Inflammatory macrophage (primary cell): Measurements from ENCODE around the gene ALDH1A1.
"Not testable (repeated sequence)": the region's sequence is repeated elsewhere in the genome, so short reads cannot be mapped to it uniquely, and the experiment has no call there.

Experiments
- DNase-seq, 2 donors: peaks; one replicate each; pipeline ENCODE4 v3.0.0-alpha.2; 2020 to 2022

The ALDH1A1 gene

DNA sequence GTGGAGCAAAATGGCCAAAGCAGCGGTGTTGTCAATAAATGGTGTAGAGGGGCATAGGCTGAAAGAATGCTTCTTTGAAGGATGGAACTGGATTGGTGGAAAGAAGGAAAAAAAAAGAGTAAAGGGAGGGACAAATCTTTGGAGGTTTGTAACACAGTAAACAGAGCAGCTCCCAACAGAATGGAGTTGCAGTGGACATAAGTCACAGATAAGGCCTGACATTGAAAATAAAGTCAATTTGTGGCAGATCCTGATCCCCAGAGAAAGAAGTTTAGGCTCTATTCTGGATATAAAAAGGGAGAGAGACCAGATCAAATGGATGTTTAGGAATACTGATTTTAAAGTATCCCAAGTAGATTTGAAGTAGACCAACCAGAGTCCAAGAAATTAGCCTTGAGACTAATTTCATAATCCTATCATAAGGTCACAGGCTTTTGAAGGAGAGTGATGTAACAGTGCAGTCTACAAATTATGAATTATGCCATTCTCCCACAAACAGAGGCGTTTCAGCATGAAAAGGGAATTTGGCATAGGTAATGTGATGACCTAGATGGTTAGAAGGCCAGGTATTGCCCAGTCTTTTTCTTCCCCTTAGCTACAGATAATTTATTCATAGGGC lies 8.9 kb downstream of the ALDH1A1 start:
- peak in 1 of 2 donors; percentile 26 for DNase-seq

DNA sequence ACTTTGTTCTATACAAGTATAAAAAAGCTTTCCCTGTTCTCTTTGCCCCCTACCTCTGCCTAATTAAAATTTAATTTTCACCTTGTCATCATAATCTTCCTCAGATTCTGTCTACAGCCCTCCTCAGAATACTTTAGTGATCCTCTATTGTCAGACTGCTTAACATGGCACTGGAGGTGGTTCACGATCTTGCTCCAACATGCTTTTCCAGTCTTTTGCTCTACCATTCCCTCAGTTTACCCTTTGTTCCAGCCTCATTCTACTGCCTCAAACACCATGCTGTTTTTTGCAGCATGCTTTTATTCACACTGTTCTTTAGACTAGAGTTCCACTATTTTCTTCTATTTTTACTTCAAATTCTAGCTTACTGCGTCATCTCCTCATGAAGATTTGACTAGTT lies 10.4 kb downstream of the ALDH1A1 start:
- no peak for DNase-seq

DNA sequence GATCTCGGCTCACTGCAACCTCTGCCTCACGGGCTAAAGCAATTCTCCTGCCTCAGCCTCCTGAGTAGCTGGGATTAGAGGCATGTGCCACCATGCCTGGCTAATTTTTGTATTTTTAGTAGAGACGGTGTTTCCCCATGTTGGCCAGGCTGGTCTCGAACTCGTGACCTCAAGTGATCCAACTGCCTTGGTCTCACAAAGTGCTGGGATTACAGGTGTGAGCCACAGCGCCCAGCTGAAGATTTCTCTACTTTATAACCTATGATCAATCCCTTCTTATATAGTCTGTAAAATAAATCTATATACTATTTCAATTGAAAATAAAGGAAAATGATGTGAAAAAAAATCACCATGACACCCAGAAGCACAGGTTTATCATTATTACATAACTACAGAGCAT lies 13.3 kb downstream of the ALDH1A1 start:
- not testable (repeated sequence) for DNase-seq

DNA sequence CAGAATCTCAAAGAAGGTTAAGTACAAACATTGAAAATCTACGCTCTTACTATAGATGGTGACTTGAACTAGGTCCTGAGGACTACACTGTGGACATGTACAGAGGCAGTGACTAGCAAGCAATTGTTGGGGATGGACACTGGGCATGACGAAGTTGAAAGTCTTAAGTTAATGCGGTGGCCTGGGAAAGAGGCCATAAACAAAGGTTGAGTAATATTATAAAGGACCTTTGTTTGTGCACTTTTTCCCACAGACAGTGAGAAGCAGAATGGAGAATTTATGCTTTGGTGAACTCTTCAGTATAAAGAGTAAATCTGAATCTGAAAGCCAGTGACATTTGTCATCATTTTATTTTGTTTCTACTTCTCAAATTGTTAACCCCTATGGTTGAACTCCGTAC lies 15.3 kb downstream of the ALDH1A1 start:
- no peak for DNase-seq

DNA sequence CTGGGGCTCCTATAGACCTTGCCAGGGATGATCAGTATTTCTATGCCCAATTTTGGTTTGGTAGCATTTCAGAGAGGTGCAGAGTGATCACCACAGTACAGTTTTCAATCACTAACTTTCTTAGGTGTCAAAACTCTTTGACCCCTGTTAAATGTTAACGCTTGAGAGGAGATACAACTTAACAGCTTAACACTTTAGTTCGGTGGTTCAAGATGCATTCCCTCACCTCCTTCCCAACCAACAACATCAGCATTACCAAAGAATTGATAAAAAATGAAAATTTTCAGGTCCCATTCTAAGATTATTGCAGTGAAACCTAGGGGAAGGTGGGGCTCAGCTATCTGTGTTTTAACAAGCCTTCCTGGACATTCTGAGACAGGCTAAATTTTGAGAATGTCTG lies 16.2 kb downstream of the ALDH1A1 start:
- no peak for DNase-seq

DNA sequence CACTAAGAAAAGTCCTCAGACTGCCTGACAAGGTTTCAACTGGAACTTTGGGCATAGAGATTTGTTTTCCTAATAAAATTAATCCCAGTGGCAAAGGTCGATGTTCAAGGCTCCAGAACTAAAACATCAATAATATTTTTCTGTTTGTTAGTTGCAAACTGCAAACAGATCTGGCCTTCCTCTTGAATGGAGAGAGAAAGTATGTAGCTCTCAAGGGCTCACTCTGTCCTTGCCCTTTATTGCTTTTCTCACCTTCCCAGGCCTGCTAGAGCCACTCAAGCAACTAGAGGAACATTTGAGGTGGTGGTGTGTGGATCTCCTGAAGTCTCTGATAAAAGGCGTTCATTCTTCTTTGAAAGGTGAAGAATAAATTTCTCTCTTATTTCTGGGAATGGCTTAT lies 16.6 kb downstream of the ALDH1A1 start:
- DNase-seq: no peak

DNA sequence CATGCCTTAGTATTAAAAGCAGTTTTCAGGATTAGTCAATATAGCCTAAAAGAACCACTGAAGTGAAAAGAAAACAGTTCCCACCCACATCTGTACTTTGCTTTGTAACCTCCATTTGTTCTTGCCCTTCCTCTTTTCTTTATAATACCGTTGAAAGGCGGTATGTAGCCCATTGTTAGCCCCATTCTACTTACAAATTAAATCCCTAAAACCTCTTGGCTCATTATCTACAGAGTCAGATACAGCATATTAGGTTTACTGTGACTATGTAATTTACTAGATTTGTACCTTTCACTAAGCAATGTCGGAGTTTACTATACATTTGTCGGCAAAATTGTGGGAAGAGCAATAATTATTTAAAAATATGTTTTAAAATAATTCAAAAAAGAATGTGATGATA lies 17.3 kb downstream of the ALDH1A1 start:
- no peak for DNase-seq

DNA sequence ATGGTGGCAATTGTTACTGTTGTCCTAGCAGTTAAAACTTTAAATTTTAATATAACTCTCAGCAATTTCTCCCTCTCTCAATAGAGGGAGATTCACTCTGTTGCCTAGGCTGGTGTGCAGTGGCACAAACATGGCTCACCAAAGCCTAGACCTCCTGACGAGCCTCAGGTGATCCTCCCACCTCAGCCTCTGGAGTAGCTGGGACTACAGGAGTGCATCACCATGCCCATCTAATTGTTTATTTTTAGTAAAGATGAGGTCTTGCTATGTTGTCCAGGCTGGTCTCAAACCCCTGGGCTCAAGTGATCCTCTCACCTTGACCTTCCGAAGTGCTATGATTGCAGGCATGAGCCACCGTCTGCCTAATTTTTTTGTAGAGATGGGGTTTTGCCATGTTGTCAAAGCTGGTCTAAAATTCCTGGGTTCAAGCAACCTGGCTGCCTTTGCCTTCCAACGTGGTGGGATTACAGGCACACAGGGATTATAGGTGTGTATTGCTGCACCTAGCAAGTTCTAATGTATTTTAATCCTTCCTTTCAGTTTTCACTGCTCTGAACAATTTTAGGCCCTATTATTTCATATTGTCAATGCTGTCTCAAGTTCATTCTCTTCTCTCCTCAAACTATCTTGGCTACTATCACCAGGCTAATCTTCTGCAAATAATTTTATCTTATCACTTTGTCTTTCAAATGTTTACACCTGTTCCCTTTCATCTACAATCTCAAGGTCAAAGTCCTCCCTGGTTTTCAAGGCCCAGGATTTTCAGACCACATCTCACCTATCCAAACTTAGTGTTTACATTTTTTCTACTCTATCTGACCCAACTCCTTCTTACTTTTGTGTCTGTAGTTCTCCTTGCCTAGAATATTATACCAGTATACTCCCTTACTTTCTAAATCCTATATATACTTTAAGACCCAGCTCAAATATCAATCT lies 18.9 kb downstream of the ALDH1A1 start:
- no peak for DNase-seq

DNA sequence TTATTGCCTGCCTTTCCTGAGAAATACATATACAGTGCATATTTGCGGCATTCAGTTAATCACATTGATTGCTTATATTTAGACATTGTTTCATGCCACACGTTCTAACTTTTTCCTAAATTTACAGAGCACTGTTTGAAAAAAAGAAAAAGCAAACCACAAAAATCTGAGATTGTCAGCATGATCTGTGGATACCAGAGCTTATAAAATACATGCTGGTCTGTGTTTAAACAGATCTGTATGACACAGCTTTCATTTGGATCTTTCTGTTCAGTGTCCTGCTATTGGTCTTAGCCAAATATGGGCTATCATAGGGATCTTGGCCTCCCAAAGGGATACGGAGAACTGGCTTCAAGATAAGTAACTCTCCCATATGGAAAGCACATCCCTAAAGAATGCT lies 20.2 kb downstream of the ALDH1A1 start:
- no peak for DNase-seq

DNA sequence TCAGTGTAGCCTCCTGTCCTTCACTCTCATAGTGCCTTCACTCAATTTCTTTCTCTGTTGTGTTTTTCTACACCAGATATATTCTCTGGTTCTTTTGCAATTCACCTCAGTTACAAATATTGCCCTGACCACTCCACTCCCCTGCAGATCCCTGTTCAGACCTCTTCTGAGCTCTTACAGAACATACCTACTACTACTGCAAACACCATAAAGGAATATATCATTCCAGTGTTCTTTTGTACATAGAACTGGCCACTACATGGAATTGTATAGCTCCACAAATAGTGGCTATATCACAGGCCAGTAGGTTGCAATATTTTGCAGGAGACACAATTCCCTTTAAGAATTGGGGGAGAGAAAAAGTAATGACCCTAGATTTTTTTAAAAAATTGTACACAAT lies 21.0 kb downstream of the ALDH1A1 start:
- no peak for DNase-seq

DNA sequence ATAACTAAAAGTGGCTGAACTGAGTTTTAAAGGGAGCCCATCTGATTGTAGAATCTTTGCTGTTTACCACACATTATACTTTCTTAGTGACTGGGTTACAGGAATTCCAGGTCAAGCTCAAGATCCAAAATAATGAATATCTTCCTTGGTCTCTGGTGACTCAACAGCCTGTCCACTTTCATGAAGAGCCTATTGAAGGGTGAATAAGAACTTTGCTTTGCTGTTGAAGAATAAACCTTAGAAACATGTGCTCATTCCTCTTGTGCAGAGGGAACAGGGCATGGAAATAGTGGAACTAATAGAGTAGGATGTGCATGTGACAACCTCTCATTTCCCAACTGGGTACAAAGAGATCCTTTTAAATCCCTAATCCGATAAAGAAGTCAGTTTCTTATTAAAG lies 21.4 kb downstream of the ALDH1A1 start:
- DNase-seq: no peak

DNA sequence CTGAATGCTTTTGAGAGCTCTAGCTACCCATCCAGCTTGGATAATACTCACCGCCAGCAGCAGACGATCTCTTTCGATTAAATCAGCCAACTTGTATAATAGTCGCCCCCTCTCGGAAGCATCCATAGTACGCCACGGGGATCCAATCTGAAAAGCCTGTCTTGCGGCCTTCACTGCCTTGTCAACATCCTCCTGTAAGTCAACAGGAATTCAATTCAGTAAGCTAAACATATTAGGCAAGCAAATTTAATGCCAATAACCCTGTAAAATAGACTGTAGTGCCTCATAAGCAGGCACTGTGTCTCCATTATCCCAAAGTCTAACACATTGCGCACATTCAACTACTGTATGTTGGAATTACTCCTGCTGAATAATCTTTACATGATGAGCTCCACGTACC lies 22.0 kb downstream of the ALDH1A1 start:
- no peak for DNase-seq

DNA sequence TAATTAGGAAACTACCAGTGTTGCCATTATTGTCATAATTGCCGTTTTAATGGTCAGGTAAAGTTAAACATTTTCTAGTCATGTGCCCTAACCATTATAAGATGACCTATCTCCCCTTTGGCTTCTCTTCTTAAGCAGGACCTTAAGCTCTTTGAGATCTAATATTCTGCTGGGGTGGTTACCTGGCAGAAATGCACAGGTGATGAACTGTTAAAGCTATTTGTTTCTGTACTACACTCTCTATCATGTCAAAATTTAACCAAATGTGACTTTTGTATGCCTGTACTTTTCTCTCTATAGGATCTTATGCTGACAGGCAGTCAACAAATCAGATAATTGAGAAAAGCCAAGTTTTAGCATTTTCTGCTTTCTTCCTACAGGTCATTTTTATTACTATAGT lies 23.3 kb downstream of the ALDH1A1 start:
- no peak for DNase-seq

DNA sequence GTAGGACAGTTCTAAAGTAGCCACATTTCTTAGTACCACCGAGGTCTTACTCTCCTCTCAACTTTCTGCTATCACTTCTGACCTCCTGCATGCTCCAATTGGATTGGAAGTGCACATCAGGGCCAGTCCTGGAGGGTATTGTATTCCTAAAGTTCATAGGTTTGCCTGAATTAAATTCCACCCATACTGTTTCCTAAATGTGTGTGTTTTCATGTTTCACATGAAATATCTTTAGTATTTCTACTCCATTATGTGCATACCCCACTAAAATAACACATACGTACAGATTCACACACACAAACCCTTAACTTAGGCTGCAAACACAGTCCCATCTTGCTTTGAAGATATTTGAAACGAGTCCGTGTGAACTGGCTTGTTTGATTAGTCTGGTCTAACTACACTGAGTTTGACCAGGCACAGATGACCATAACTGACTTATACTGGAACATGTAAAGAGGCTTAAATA lies 24.8 kb downstream of the ALDH1A1 start:
- DNase-seq: no peak

DNA sequence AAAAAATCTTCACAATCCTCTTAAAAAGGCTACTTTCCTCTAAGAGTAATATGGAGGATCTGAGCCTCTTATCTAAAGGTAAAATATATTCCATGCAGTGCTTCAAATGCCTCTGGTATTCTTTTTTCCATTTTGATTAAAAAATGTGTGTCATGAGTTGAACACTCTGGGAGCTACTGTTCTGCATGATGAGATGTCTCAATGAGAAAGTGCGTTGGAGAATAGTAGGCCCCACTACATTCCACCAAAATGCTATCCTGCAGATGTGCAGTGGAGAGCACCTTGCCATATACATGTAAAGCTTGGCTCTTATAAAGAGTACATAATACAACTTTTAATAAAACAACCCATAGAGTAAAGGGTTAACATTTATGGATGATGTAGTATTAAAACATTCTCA lies 26.3 kb downstream of the ALDH1A1 start:
- DNase-seq: no peak

DNA sequence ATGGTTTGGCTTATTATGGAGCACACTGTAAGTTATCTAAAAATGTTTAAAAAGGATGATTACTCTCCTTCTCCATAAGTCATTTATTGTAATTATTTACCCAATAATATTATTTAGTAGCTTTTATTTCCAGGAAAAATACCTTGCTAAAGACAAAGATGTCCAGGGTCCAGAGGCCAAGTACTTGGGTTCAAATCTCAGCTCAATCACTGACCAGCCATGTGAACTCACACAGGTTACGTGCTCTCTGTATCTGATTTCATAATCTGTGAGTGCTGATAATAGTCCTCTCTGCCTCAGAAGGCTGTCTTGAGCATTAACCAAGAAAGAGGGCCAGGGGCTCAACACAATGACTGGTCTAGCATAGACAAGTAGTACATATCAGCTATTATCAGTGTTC lies 27.0 kb downstream of the ALDH1A1 start:
- no peak for DNase-seq

DNA sequence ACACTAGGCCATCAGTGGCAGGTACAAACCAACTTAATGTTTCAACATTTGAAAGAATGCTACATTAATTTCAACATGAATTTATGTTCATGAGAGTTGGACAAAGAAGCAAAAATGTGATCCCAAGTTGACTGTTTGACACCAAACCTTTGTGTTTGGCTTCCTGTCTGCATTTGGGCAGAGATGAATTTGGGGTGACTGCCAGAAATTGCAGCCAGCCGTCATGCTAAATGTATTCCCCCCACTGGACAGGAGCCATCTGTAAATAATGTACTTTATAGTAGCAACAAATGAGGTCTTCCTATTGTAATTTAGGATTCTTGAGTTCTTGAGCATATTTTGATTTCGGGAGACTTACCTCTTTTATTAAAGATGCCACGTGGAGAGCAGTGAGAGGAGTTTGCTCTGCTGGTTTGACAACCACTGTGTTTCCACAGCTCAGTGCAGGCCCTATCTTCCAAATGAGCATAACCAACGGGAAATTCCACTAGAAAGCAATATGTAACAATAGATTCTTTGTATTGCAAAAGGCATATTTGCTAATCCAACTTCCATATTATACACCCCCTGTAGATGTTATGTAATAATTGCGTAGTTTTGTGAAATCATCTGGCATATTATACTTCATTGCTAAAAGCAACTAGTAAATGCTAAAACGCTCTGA lies 27.6 kb downstream of the ALDH1A1 start:
- peak; percentile 75 to 97 for DNase-seq

DNA sequence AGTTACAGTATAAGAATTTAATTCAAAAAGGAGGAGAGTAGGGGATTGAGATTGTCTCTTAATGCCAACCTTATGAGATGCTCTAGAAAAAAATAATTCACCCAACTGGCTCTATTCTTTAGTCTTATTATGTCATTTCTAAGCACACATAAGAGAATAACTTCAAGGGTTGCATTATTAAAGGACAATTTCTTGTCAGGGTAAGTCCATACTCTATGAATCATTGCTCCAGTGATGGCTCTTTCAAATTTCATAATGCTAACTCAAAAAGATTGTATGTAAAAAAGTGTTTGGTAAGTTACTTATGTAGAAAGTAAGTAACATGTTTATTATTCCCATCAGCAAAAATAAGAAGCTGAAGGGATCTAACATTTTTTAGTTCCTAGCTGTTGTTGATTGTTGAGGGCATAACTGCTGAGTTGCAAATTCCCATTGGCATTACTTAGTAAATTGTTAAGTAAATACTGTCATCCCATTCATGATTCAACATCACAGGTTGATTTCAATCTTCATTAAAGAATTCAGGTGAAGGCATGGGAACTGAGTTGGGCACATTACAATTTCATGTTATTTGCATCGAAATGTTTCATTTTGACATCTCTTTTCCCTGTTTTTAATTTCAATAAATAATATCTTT lies 28.6 kb downstream of the ALDH1A1 start:
- no peak for DNase-seq

DNA sequence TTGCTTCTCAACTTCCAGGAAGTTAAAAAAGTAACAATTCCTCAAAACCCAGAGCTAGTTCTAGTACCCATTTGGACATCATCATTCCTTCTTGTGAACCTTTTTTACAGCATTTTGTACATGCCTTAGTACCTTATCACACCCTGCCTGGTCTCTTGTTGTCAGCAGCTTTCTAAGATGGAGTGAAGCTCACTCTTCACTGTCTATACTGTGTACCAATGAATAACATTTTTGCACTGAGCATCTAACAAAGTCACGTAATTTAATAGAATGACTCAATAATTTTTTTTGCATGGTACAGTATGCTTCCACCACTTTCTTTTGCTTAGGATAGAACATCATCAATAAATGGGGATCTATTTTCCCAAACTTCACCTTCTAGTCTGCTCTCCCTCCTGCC lies 29.8 kb downstream of the ALDH1A1 start:
- DNase-seq: no peak

DNA sequence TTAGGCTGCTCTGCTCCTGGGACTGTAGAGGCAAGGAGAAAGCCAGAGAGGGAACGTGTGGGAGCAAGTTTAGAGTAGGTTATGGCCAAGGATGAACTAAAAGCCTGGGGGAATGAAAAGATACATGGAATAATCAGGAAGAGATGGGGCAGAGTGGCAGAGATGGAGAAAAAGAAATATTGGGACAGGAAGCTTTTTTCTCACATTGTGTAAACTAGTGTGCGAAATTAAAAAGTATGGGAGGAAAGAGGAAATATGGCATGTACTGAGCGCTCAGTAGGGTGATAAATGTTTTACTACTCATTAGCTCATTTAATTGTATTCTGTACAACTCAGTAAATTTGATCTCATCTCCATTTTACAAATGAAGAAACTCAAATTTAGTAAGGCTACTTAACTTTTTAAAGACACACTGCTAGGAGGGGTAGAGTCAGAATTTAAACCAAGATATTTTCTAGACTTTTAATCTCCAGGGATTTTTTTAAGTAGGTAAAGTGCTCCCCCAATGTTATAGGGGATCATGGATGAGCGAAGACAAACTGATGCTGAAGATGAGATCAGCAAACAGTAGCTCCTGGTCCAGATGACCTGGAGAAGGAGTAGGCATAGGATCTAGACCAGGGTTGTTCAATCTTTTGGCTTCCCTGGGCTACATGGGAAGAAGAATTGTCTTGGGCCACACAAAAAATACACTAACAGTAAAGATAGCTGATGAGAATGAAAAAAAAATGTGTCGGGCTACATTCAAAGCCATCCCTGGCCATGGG lies 30.8 kb downstream of the ALDH1A1 start:
- no peak for DNase-seq

DNA sequence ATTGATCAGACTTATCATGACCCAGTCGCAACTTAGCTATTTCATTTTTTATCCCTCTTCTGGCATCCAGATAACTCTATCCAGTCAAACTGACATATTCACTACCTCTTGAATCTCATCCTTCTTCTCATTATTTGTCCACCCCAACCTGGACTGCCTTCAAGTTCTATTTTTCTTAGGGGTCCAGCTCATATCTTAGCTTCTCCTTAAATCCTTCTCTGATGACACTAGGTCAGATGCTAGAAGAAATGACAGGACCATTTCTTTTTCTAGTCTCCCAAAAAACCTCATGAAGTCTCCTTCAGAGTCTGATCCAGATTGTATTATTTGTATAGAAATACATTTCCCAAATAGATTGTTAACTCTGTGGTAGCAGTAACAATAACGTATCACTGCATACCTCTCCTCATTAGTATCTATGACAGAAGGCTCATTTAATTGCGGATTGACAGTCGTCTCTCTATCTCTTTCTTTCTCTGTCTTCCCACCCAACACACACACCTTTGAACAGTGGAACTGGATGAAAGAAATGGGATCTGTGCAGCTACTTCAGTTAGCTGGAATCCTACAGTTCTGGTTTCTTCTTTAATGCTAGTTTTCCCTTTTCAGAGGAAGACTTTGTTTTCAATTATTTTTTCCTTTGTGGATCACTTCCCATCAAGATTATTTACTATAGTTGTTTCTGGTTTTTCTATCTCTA lies 33.5 kb downstream of the ALDH1A1 start:
- DNase-seq: no peak
